GM21717 (cell line): ENCODE measurements around the gene CPT1C.

Experiments
- ATAC-seq: cut with Tn5 transposase; IDR thresholded peaks from one replicate; pipeline ENCODE4 v1.9.1; 2021; ENCODE audit warnings: mild to moderate bottlenecking, moderate library complexity; ENCODE audit not compliant: unreplicated experiment

Gene CPT1C

GRCh38 chr19:49660338-49660961 is 30.5 kb upstream of the CPT1C start:
- no peak for ATAC-seq

- no peak for ATAC-seq
Observed at GRCh38 chr19:49662011-49662410, 28.9 kb upstream of the CPT1C start.

GRCh38 chr19:49663224-49663623 is 27.7 kb upstream of the CPT1C start:
- no peak for ATAC-seq

- no peak for ATAC-seq
Observed at GRCh38 chr19:49664171-49665035, 26.5 kb upstream of the CPT1C start.

GRCh38 chr19:49665036-49665350 is 25.9 kb upstream of the CPT1C start:
- ATAC-seq = no peak

DNA sequence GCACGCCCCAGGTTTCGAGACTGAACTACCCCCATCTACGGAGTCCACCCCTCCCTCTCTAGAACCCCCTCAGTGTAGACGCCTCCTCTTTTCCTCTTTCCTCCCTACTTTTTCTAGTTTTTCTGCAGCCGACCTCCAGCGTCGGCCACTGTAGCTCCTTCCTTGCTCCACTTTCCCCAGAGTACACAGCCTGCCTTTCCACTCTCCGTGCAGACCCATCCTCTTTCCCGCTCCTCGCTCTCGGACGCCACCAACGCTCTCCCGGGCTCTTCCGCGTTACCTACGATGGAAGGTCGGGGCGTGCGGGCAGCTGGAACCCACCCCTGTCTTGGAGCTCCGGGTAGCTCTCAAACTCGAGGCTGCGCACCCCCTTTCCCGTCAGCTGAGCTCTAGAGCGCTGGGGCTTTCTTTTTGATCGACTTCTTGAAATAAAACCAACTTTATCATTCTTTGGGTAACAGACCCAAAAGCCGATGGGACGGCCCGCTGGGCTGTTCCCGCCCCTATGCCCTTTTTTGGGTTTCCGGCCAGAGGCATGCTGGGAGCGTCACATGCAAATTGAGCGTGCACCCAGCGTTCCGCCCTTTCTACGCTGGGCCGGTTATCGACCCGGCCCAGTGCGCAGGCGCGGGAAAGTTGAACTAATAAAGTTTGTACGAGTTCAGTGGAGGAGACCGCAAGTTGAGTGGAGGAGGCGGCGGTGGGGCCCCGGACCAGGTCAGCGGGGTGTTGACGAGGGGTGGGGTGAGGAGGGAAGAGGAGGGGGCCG is 25.4 kb upstream of the CPT1C start, which contains the start of the genes BCL2L12 and IRF3:
BCL2L12 (plus strand) TSS at position 583 of the 769 bp plus-strand sequence. CDS start 760 bp downstream, outside the sequence.
IRF3 (minus strand) TSS at position 507 of the 769 bp plus-strand sequence. CDS start 1,019 bp downstream, outside the sequence.
- ATAC-seq = peak; percentile 51

GRCh38 chr19:49666120-49666444 is 24.8 kb upstream of the CPT1C start:
- no peak for ATAC-seq

DNA sequence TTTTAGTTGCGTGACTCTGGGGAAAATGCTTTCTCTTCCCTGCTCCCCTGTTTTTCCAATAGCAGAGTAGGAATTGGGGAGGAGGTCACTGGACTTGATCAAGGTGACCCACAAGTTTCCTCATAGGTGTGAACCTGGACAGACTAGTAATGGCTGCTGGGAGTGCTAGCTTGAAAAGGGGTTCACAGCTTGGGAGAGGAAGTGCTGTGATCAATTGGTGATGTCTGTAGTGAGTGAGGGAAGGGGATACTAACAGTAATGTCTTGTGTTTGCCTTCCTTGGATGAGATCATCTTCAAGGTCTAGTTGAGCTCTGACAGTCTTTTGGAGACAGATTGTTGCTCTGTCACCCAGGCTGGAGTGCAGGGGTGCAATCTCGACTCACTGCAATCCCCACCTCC is 23.4 kb upstream of the CPT1C start:
- no peak for ATAC-seq

GRCh38 chr19:49669516-49669915 is 21.4 kb upstream of the CPT1C start:
- no peak for ATAC-seq

DNA sequence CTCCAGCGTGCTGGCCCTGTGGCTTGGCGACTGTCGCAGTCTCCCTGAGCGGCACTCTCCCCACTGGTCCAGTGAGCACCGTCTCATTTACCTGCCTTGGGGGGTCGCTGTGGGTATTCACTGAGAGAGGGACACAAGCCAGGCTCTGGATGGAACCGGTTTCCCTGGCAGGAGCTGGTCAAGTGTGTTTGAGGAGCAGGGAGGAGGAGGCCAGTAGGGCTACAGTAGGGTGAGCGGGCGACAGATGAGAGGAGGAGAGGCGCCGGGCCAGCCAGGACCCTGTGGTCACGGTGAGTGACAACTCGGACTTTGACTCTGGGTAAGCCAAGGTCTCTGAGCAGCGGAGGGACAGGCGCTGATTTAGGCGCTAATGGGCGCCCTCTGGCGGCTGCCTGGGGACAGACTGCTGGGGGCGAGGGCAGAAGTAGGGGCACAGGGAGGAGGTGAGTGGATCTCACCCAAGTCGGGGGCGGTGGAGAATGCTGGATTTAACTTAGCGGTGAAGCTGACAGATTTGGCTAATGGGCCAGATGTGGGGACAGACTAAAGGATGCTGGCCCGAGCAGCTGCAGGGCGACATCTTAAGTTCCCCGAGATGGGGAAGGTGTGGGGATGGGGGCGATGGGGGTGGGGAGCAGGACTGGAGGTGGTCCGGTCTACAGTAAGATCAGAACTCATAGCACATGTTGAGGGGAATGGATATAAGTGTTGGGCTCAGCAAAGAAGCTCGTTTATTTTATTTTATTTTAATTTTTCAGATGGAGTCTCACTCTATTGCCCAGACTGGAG is 18.6 kb upstream of the CPT1C start:
- ATAC-seq = no peak

DNA sequence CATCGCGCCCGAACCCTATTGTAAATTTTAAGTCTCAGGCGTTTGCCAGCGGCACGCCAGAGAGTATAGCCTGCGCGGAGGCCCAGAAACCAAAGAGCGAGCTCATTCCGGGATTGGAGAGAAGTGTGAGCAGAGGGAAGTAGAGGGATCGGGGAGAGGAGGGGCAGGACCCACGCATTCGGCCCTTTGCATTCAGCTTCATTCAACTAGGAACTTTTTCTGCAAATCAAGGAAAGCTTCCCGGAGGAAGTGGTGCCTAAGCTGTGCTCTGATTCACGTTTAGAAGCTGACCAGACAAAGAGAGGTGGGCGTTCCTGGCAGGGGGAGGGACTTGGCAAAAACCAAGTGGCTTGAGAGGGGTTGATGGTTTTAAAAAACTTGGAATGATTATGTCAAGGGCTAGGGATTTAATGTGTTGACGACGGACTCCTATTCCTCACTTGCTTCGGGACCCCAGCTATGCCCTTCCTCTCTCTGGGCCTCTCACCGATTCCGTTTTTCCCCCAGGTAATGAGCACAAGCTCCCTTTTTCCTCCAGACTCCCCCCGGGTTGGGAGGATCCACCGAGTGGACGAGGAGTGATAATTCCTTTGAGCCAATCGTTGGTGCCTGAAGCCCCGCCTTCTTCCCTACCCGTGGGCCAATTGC is 14.7 kb upstream of the CPT1C start:
- no peak for ATAC-seq

DNA sequence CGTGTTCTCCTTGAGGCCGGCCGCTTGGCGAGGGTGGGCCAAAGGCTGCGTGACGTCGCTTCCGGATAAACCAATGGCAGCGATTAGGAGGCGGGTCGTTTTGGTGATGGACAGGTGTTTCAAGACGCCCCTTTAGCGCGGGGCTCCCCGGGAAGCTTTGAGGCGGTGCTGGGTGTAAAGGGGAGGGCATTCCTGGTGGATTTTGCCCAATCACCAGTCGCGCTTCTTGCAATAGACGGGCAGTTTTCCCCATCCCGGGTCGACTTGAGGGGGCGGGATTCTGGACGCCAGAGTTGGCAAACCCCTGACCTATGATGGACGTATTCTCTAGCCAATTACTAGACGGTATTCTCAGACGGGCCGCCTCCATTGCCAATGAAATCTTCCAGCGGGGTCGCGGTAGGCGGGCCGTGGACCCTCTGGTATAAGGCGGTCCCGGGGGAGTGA is 14.1 kb upstream of the CPT1C start:
- peak; percentile 55 for ATAC-seq

DNA sequence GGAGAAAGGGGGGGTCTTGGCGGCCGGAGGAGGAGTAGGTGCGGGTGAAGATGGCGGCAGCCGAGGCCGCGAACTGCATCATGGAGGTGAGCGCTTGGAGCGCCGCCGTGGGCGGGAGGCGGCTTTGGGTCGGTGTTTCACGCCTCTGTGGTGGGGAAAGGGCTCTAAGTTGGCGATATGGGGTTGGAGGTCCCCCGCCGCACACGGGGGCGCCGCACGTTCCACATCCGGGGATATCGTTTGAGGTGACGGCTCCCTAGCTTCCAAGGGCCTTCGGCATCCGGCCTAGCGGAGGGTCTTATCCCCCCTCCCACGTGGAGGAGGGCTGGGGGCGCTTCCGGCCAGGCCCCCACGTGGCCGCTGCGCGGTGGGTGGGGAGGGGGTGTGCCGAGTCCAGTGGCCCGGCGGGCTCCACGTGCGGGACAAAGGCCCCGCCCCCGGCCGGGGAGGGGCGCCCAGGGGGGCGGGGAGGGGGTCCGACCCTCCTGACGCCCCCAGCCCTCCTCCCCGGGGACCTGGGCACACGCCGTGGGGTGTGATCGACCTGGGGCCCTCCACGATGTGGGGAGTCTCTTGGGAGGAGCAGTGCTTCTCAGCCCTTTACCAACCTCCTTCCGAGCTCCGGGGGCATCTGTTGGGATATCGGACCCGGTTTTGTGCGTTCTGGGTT is 13.6 kb upstream of the CPT1C start, which contains the start of gene PRMT1:
PRMT1 (plus strand) TSS at position 41 of the 670 bp plus-strand sequence; CDS start at position 51, 10 bp downstream.
- ATAC-seq = peak; percentile 2

- no peak for ATAC-seq
Observed at GRCh38 chr19:49677901-49678674, 12.8 kb upstream of the CPT1C start.

- ATAC-seq = no peak
Observed at GRCh38 chr19:49678985-49679770, 11.7 kb upstream of the CPT1C start.

DNA sequence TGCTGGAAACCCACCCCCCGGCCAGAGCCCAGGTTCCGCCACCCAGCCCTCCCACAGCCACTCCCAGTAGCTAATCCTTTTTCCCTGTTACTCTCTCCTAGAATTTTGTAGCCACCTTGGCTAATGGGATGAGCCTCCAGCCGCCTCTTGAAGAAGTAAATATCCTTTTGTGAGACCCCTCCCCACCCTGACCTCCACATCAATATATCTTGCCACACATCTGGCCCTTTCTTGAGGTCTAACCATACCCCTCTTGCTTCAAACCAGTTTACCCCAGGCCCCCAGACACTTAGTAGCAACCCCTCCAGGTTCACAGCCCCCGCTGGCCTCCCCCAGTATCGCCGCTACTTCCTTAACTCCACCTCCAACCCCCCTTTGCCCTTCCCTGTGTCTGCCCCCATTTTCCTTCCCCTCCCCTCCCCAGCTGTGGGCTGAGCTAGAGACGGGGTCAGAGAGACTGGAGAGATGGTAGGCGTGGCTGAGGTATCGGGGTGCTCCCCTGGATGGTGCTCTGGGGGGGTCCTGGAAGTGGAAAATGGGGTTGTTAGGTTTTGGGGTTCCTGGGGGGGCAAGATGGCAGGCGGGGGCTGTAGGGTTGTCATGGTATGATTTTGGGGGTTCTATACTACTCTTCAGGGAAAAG is 11.0 kb upstream of the CPT1C start:
- ATAC-seq = no peak
